H1 (cell line): Measurements from ENCODE around the gene WIPI1. TPM values are rescaled to one million over a fixed set of nuclear protein-coding genes. Genes with fewer than 3 reads are reported as not detected.

Experiments
- CTCF ChIA-PET: fragments of 300-600 bp; sonication (Branson Sonifier 250); formaldehyde crosslinking; loops from one replicate; lab custom pipeline; 2021; ENCODE audit not compliant: partially characterized antibody; lab: Charles Lee
- POLR2A ChIA-PET: fragments of 300-600 bp; sonication (Branson Sonifier 250); formaldehyde crosslinking; loops from one replicate; lab custom pipeline; 2021; ENCODE audit warnings: inconsistent platforms; ENCODE audit not compliant: partially characterized antibody; lab: Charles Lee
- DNase-seq, 2 experiments: peaks; one replicate each; pipeline versions ENCODE4 v3.0.0 to v3.0.0-alpha.2; 2010 to 2022; ENCODE audit warnings: low spot score in 2 of 2, low read depth in 1 of 2, mixed read lengths in 1 of 2
- FAIRE-seq: peaks from 2 replicates; lab custom pipeline; 2011; peaks lifted over from hg19 to GRCh38; lab: Jason Lieb, UNC
- H2AFZ ChIP-seq: 2 replicates; pipeline ENCODE4 v1.8.1; 2012; ENCODE audit warnings: low read length, inconsistent platforms
- H2AK5ac ChIP-seq: 2 replicates; pipeline ENCODE4 v1.6.1; 2013; ENCODE audit warnings: low read depth, low read length
- H2BK120ac ChIP-seq: replicated peaks from 2 replicates; pipeline ENCODE3; 2013; ENCODE audit warnings: low read depth, low read length, inconsistent platforms
- H2BK12ac ChIP-seq: 2 replicates; pipeline ENCODE4 v1.6.1; 2013; ENCODE audit warnings: low read depth, low read length
- H2BK15ac ChIP-seq: 2 replicates; pipeline ENCODE4 v1.6.1; 2013; ENCODE audit warnings: low read length
- H2BK20ac ChIP-seq: 2 replicates; pipeline ENCODE4 v1.6.1; 2013; ENCODE audit warnings: low read length
- H2BK5ac ChIP-seq: 2 replicates; pipeline ENCODE4 v1.6.1; 2013; ENCODE audit warnings: low read depth, low read length
- H3K14ac ChIP-seq: 2 replicates; pipeline ENCODE4 v1.6.1; 2013; ENCODE audit warnings: inconsistent platforms; ENCODE audit not compliant: insufficient read length
- H3K18ac ChIP-seq: 2 replicates; pipeline ENCODE4 v1.6.1; 2013; ENCODE audit warnings: low read length; ENCODE audit errors: extremely low read depth
- H3K23ac ChIP-seq: 2 replicates; pipeline ENCODE4 v1.6.1; 2013; ENCODE audit warnings: inconsistent platforms; ENCODE audit not compliant: insufficient read length
- H3K23me2 ChIP-seq: 2 replicates; pipeline ENCODE4 v1.6.1; 2013; ENCODE audit warnings: low read depth, low read length
- H3K27ac ChIP-seq: 2 replicates; pipeline ENCODE4 v1.6.1; 2011; ENCODE audit warnings: low read depth, low read length, inconsistent platforms
- H3K27me3 ChIP-seq, 4 experiments: replicated peaks in 1 of 4; 1 replicate in 1 of 4; 2 replicates in 3 of 4; pipeline versions ENCODE4 v1.6.1 to v1.8.1; 2011 to 2013; ENCODE audit warnings: low read length in 3 of 4, mild to moderate bottlenecking in 3 of 4, inconsistent platforms in 2 of 4, mixed read lengths in 2 of 4, moderate library complexity in 1 of 4; ENCODE audit not compliant: control insufficient read depth in 3 of 4, insufficient read depth in 3 of 4; ENCODE audit errors: extremely low read depth in 1 of 4
- H3K36me3 ChIP-seq, 4 experiments: 2 replicates each; pipeline versions ENCODE4 v1.6.1 to v1.8.1; 2011 to 2013; ENCODE audit warnings: mild to moderate bottlenecking in 4 of 4, low read length in 3 of 4, moderate library complexity in 2 of 4, control low read depth in 1 of 4, inconsistent platforms in 1 of 4; ENCODE audit not compliant: insufficient read depth in 4 of 4, control insufficient read depth in 2 of 4
- H3K4ac ChIP-seq: replicated peaks from 2 replicates; pipeline ENCODE3; 2013; ENCODE audit warnings: low read length, low read depth, mixed read lengths, inconsistent platforms; ENCODE audit not compliant: insufficient read length
- H3K4me1 ChIP-seq, 4 experiments: replicated peaks in 1 of 4; 1 replicate in 1 of 4; 2 replicates in 3 of 4; pipeline versions ENCODE4 v1.6.1 to v1.8.1; 2011 to 2013; ENCODE audit warnings: low read length in 3 of 4, inconsistent platforms in 2 of 4, mixed read lengths in 1 of 4; ENCODE audit not compliant: insufficient read depth in 4 of 4, control insufficient read depth in 3 of 4
- H3K4me2 ChIP-seq, 2 experiments: 2 replicates each; pipeline versions ENCODE4 v1.6.1 to v1.8.1; 2011 to 2013; ENCODE audit warnings: low read depth in 2 of 2, low read length in 2 of 2, control low read depth in 1 of 2, inconsistent platforms in 1 of 2, mild to moderate bottlenecking in 1 of 2; ENCODE audit not compliant: insufficient read depth in 1 of 2
- H3K4me3 ChIP-seq, 4 experiments: fragments of 200-600, 300-600 bp in 1 of 4; sonication (generic), shearing (Covaris generic), sonication (Bioruptor Twin) in 1 of 4; 2 replicates each; pipeline versions ENCODE4 v1.5.1 to v1.8.1; 2011 to 2016; ENCODE audit warnings: low read length in 4 of 4, low read depth in 3 of 4, control low read depth in 2 of 4, inconsistent platforms in 2 of 4, mild to moderate bottlenecking in 2 of 4, mixed read lengths in 1 of 4, moderate library complexity in 1 of 4; ENCODE audit not compliant: insufficient read depth in 2 of 4; ENCODE audit errors: extremely low read depth in 1 of 4
- H3K56ac ChIP-seq: replicated peaks from 2 replicates; pipeline ENCODE3; 2013; ENCODE audit warnings: low read depth, mild to moderate bottlenecking, mixed read lengths, low read length, inconsistent platforms; ENCODE audit not compliant: insufficient read length
- H3K79me1 ChIP-seq: 2 replicates; pipeline ENCODE4 v1.6.1; 2013; ENCODE audit warnings: low read depth, low read length, control low read depth
- H3K79me2 ChIP-seq, 2 experiments: 2 replicates each; pipeline versions ENCODE4 v1.6.1 to v1.8.1; 2012 to 2013; ENCODE audit warnings: low read length in 2 of 2, mild to moderate bottlenecking in 2 of 2, inconsistent platforms in 1 of 2; ENCODE audit not compliant: insufficient read depth in 2 of 2, control insufficient read depth in 1 of 2
- H3K9ac ChIP-seq, 4 experiments: replicated peaks in 1 of 4; 1 replicate in 1 of 4; 2 replicates in 3 of 4; pipeline versions ENCODE4 v1.6.1 to v1.8.1; 2011 to 2013; ENCODE audit warnings: low read depth in 3 of 4, low read length in 3 of 4, control low read depth in 2 of 4, mild to moderate bottlenecking in 2 of 4, moderate library complexity in 2 of 4, inconsistent platforms in 1 of 4; ENCODE audit errors: extremely low read depth in 1 of 4
- H3K9me3 ChIP-seq, 2 experiments: 2 replicates each; pipeline versions ENCODE4 v1.6.1 to v1.8.1; 2012 to 2013; ENCODE audit warnings: mild to moderate bottlenecking in 2 of 2, moderate library complexity in 2 of 2, control low read depth in 1 of 2, inconsistent platforms in 1 of 2, low read depth in 1 of 2, low read length in 1 of 2, mixed read lengths in 1 of 2; ENCODE audit not compliant: insufficient read depth in 2 of 2
- H4K20me1 ChIP-seq, 2 experiments: replicated peaks in 1 of 2; 2 replicates each; pipeline versions ENCODE3 to v1.8.1; 2011 to 2013; ENCODE audit warnings: inconsistent platforms in 2 of 2, low read length in 2 of 2, mild to moderate bottlenecking in 1 of 2; ENCODE audit not compliant: insufficient read depth in 2 of 2, control insufficient read depth in 1 of 2
- H4K5ac ChIP-seq: 2 replicates; pipeline ENCODE4 v1.6.1; 2013; ENCODE audit warnings: low read length, low read depth, mixed read lengths, inconsistent platforms; ENCODE audit not compliant: insufficient read length
- H4K8ac ChIP-seq: 2 replicates; pipeline ENCODE4 v1.8.0; 2013; ENCODE audit warnings: mild to moderate bottlenecking, moderate library complexity, low read length, inconsistent platforms; ENCODE audit not compliant: insufficient read depth; ENCODE audit errors: extremely low read depth
- H4K91ac ChIP-seq: replicated peaks from 2 replicates; pipeline ENCODE3; 2013; ENCODE audit warnings: low read length, mixed read lengths, inconsistent platforms; ENCODE audit not compliant: insufficient read length
- ATF2 ChIP-seq: IDR thresholded peaks from 2 replicates; pipeline ENCODE4 v1.6.1; 2012; ENCODE audit warnings: low read length, inconsistent platforms
- BRCA1 ChIP-seq: IDR thresholded peaks from 2 replicates; pipeline ENCODE4 v1.6.1; 2012; ENCODE audit warnings: low read depth, low read length, improper control_type of control experiment
- JUN ChIP-seq: IDR thresholded peaks from 2 replicates; pipeline ENCODE4 v1.6.1; 2011; ENCODE audit warnings: low read depth, mild to moderate bottlenecking, improper control_type of control experiment, low read length
- JUND ChIP-seq: IDR thresholded peaks from 2 replicates; pipeline ENCODE4 v1.6.1; 2011; ENCODE audit warnings: mild to moderate bottlenecking, improper control_type of control experiment, low read length
- NRF1 ChIP-seq: IDR thresholded peaks from 2 replicates; pipeline ENCODE4 v1.6.1; 2011; ENCODE audit warnings: mild to moderate bottlenecking, low read depth, low read length, improper control_type of control experiment
- RBBP5 ChIP-seq: IDR thresholded peaks from 2 replicates; pipeline ENCODE4 v1.7.1; 2012; ENCODE audit warnings: low read depth, mild to moderate bottlenecking, inconsistent platforms, low read length, moderate library complexity, borderline replicate concordance
- SUZ12 ChIP-seq: fragments of 200-600 bp; sonication (generic); IDR thresholded peaks from 2 replicates; pipeline ENCODE4 v1.6.1; 2012; ENCODE audit warnings: mild to moderate bottlenecking, inconsistent platforms, low read length, moderate library complexity, mixed read lengths
- TAF1 ChIP-seq: IDR thresholded peaks from 2 replicates; pipeline ENCODE4 v1.6.1; 2011; ENCODE audit warnings: mild to moderate bottlenecking, low read depth, low read length
- TBP ChIP-seq: IDR thresholded peaks from 2 replicates; pipeline ENCODE4 v1.6.1; 2011; ENCODE audit warnings: low read depth, low read length, improper control_type of control experiment
- TEAD4 ChIP-seq: IDR thresholded peaks from 2 replicates; pipeline ENCODE4 v1.6.1; 2012; ENCODE audit warnings: low read depth, low read length, inconsistent platforms, mixed read lengths
- WGBS, 2 experiments: shearing (Covaris generic) in 1 of 2; methylation state at CpG; one replicate each; pipeline versions ENCODE4 v1.1.6 to v1.1.7; 2013 to 2015; ENCODE audit warnings: low lambda C conversion rate in 2 of 2, mixed read lengths in 2 of 2, inconsistent platforms in 1 of 2, low coverage in 1 of 2, missing lambda C conversion rate in 1 of 2; ENCODE audit not compliant: insufficient replicate concordance in 2 of 2, insufficient coverage in 1 of 2, insufficient read length in 1 of 2; ENCODE audit errors: extremely low coverage in 1 of 2, missing lambda C conversion rate in 1 of 2; 5-methylcytosine and 5-hydroxymethylcytosine counted together
- polyA plus RNA-seq, 7 experiments: library from polyadenylated mRNA; depleted of rRNA in 3 of 7; stranded (reverse) in 5 of 7; unstranded in 2 of 7; fragments of >200 nt in 5 of 7; fragments of 200-250 nt in 2 of 7; gene quantifications; 1 replicate in 5 of 7; 2 replicates in 1 of 7; 4 replicates in 1 of 7; pipeline versions ENCODE4 v1.2.1 to v1.2.3, GENCODE V29; 2011 to 2013; ENCODE audit warnings: missing spikeins in 2 of 7, mixed read lengths in 2 of 7
- total RNA-seq: library from RNA; stranded (reverse); fragmentation: NEBNext Ultra II Directional; extraction: Animal tissue kit (Norgen Biotek cat#: 25700); gene quantifications from 2 replicates; pipeline ENCODE4 v1.2.1, GENCODE V29; 2021

The WIPI1 gene
- total and polyA plus RNA-seq, 2 of the 8 experiments (the other 6 are each of a cell fraction or from before 2014, with no cell fraction given) = 16.6 to 17.4 TPM

DNA sequence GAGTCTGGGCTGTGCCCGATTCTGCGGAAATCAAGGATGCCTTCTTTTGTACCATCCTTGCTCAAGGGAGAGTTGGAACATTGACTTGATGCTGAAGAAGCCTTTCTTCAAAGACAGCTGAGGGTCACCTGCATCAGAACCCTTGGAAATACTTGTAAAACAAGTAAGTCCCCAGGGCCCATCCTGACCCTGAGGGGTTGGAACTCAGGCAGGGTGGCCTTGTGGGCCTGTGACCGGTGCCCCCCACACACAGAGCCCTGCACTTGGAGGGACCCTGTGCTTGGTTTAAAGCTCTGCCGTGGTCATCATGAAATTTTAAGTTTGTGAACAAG lies 56.9 kb downstream of the WIPI1 start:
- no peaks in the 10 kb centered on the region for H3K27me3 ChIP-seq
- ChIA-PET CTCF (interaction anchor here (0.6 to 4.1 kb wide), 19 partner anchors 9 to 200 kb away, joined by 3 to 98 read pairs (median 4); no protein-coding TSS in a partner anchor), POLR2A (no interaction called here)
- peaks cover 0 to 2% (median 0%) of the 10 kb centered on the region in 4 experiments; a peak in 1 of 7 replicates for H3K4me1 ChIP-seq
- H2BK20ac ChIP-seq = no peak overlapping the region
- H3K79me2 ChIP-seq = no peaks in the 10 kb centered on the region
- H2BK120ac ChIP-seq = no peak overlapping the region
- no peak overlapping the region for H3K4me3 ChIP-seq
- H4K91ac ChIP-seq = no peak overlapping the region
- no peak overlapping the region for H3K27ac ChIP-seq
- H4K8ac ChIP-seq = no peak overlapping the region
- H2BK12ac ChIP-seq = no peak overlapping the region
- no peak overlapping the region for H2BK5ac ChIP-seq
- H3K18ac ChIP-seq = no peak overlapping the region
- 96% methylated on average over 4 of the region's 4 CpGs; no CpG with 5 or more reads in 1 of the 2 experiments for WGBS, 2 experiments
- H4K20me1 ChIP-seq = no peaks in the 10 kb centered on the region
- H3K23ac ChIP-seq = no peak overlapping the region
- H3K14ac ChIP-seq = no peak overlapping the region
- H2BK15ac ChIP-seq = no peak overlapping the region
- no peak overlapping the region for H3K56ac ChIP-seq
- no peak overlapping the region for H2AK5ac ChIP-seq
- H3K36me3 ChIP-seq = no peaks in the 10 kb centered on the region
- no peaks in the 10 kb centered on the region for H3K23me2 ChIP-seq
- H2AFZ ChIP-seq = no peak overlapping the region
- H3K4ac ChIP-seq = no peak overlapping the region
- 0 out of 4 replicates have a peak, but pooled peaks cover 0 to 2% of the 10 kb centered on the region in 2 experiments for H3K9me3 ChIP-seq
- no peak overlapping the region for H4K5ac ChIP-seq
- H3K9ac ChIP-seq = no peak overlapping the region
- no peaks in the 10 kb centered on the region for H3K79me1 ChIP-seq
- DNase-seq (no peak), FAIRE-seq (no peak)
- H3K4me2 ChIP-seq = no peak overlapping the region
- no peak for TF ChIP-seq SUZ12
- TF ChIP-seq JUND = no peak
- no peak for TF ChIP-seq TAF1
- no peak for TF ChIP-seq BRCA1
- TF ChIP-seq TBP = no peak
- TF ChIP-seq NRF1 = no peak
- no peak for TF ChIP-seq JUN
- TF ChIP-seq RBBP5 = no peak
- no peak for TF ChIP-seq TEAD4
- no peak for TF ChIP-seq ATF2
